OCI-LY1 (cell line): ENCODE results near the gene CREM.

Source experiments
- EZH2 ChIP-seq: fragments of 200-600 bp; sonication (generic), shearing (Covaris generic); IDR thresholded peaks from 2 replicates; pipeline ENCODE4 v1.8.0; 2017; ENCODE audit warnings: borderline replicate concordance, mixed run types, mild to moderate bottlenecking, antibody characterized with exemption, low read length, moderate library complexity, mixed read lengths
- TF ChIP-seq, protein P1 (sequence below): fragments of 200-600 bp; sonication (generic), shearing (Covaris generic); IDR thresholded peaks from 2 replicates; pipeline ENCODE4 v1.5.1; 2017; ENCODE audit warnings: mild to moderate bottlenecking, antibody characterized with exemption, low read length, moderate library complexity, mixed read lengths

GRCh38 chr10:35184527-35185171 lies 58.0 kb downstream of the CREM start:
- TF ChIP-seq, protein P1, sequence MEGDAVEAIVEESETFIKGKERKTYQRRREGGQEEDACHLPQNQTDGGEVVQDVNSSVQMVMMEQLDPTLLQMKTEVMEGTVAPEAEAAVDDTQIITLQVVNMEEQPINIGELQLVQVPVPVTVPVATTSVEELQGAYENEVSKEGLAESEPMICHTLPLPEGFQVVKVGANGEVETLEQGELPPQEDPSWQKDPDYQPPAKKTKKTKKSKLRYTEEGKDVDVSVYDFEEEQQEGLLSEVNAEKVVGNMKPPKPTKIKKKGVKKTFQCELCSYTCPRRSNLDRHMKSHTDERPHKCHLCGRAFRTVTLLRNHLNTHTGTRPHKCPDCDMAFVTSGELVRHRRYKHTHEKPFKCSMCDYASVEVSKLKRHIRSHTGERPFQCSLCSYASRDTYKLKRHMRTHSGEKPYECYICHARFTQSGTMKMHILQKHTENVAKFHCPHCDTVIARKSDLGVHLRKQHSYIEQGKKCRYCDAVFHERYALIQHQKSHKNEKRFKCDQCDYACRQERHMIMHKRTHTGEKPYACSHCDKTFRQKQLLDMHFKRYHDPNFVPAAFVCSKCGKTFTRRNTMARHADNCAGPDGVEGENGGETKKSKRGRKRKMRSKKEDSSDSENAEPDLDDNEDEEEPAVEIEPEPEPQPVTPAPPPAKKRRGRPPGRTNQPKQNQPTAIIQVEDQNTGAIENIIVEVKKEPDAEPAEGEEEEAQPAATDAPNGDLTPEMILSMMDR: no peak
- no peak for TF ChIP-seq EZH2
